HG02588 (cell line): ENCODE data around the gene PNPLA2.

Source experiments
- ATAC-seq: cut with Tn5 transposase; IDR thresholded peaks from one replicate; pipeline ENCODE4 v1.9.1; 2021; ENCODE audit warnings: mild to moderate bottlenecking, moderate library complexity; ENCODE audit not compliant: unreplicated experiment

Gene PNPLA2

DNA sequence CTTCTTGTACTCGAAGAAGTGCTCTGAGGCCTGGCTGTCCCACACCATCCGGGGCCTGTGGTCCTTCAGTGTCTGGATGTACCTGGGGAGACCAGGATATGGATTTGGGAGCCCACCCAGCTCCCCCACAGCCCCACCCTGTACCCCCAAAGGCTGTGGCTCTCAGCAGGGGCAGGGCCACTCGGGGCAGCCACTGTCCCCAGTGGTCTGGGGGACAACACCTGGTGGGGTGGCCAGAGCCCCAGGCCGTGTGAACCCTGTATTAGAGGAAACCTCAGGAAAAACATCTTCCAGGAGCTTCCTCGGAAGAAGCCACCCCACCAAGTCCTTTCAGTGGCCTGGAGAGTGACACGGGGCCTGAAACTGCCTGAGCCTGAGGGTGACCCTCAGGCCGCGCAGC lies 51.7 kb downstream of the PNPLA2 start:
- no peak for ATAC-seq

DNA sequence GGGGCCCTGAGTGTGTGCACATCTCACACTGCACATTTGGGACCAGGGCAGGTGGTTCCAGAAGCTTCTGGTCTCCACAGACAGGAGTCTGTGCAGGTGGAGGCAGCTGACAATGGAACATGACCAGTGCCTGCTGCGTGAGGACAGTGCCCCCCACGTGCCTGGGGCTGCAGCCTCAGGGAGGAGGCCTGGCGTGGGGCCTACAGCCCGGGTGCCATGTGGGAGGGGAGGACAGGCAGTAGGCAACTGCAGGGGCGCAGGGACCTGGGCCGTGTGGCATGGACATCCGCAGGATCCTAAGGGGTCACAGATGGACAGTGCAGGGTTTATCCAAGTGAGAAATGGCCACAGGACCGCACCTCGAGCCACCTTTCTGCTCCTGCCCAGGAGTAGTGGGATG lies 52.8 kb downstream of the PNPLA2 start:
- no peak for ATAC-seq

DNA sequence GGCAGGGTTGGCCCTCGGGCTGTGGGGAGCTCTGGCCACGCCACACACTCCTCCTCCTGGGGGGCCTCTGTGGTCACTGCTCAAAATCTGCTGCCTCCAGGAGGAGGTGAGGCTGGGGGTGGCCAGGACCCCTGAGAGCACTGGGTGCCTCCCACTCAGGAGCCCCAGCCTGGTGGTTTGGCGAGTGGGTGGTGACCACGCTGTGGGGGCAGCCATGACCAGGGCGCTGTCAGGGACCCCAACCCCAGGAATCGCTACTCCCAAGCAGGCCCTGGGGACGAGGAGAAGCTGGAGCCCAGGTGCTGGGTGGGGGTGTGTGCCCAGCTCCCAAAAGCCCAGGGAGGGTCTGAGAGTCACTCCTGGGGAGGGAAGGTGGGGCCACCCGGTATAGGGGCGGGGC lies 54.1 kb downstream of the PNPLA2 start:
- ATAC-seq, result no peak

DNA sequence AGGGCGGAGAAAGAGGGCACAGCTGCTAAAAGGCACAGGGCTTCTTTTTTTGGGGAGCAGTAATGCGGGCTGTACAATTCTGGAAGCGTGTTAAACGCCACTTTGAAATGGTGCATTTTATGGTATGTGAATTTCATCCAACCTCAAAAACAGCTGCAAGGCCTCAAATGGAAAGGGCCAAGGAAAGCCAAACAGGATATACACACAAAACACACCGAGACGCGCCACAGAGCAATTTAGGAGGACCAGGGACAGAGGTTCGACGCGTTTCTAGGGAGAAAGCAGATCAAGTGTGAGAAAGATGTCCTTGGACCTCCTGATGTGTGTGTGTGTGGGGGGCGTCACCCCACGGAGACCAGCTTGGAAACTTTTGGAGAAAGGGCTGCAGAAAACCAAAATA lies 55.0 kb downstream of the PNPLA2 start:
- ATAC-seq, result no peak
